ENCODE results near the gene FCHO2.
"Not testable (repeated sequence)": the region's sequence is repeated elsewhere in the genome, so short reads cannot be mapped to it uniquely, and the experiment has no call there.

FCHO2 gene

GRCh38 chr5:72956324-72957140 is 691 bp downstream of the FCHO2 start:
- FAIRE-seq: peak; percentile 27

GRCh38 chr5:72957337-72957736 is 1.5 kb downstream of the FCHO2 start:
- FAIRE-seq: no peak

GRCh38 chr5:72959257-72959656 is 3.4 kb downstream of the FCHO2 start:
- FAIRE-seq: no peak

- not testable (repeated sequence) for FAIRE-seq
Observed at GRCh38 chr5:72974481-72974880, 18.6 kb downstream of the FCHO2 start.

- FAIRE-seq: not testable (repeated sequence)
Observed at GRCh38 chr5:72976810-72977209, 21.0 kb downstream of the FCHO2 start.

- peak; percentile 3 for FAIRE-seq
Observed at GRCh38 chr5:72985719-72986118, 29.9 kb downstream of the FCHO2 start.

- FAIRE-seq: no peak
Observed at GRCh38 chr5:72988769-72989168, 32.9 kb downstream of the FCHO2 start.

GRCh38 chr5:72991394-72991793 is 35.6 kb downstream of the FCHO2 start:
- FAIRE-seq: no peak

- no peak for FAIRE-seq
Observed at GRCh38 chr5:72994578-72994977, 38.7 kb downstream of the FCHO2 start.

- no peak for FAIRE-seq
Observed at GRCh38 chr5:72996632-72997031, 40.8 kb downstream of the FCHO2 start.

GRCh38 chr5:72999916-73000315 is 44.1 kb downstream of the FCHO2 start:
- FAIRE-seq: no peak

- no peak for FAIRE-seq
Observed at GRCh38 chr5:73005886-73006285, 50.0 kb downstream of the FCHO2 start.

- no peak for FAIRE-seq
Observed at GRCh38 chr5:73007051-73007450, 51.2 kb downstream of the FCHO2 start.

- FAIRE-seq: no peak
Observed at GRCh38 chr5:73008831-73009230, 53.0 kb downstream of the FCHO2 start.

GRCh38 chr5:73011612-73012011 is 55.8 kb downstream of the FCHO2 start:
- not testable (repeated sequence) for FAIRE-seq

- no peak for FAIRE-seq
Observed at GRCh38 chr5:73018892-73019291, 63.1 kb downstream of the FCHO2 start.

- no peak for FAIRE-seq
Observed at GRCh38 chr5:73019766-73020165, 63.9 kb downstream of the FCHO2 start.

- no peak for FAIRE-seq
Observed at GRCh38 chr5:73022471-73023169, 66.8 kb downstream of the FCHO2 start.

- not testable (repeated sequence) for FAIRE-seq
Observed at GRCh38 chr5:73024946-73025544, 69.2 kb downstream of the FCHO2 start.

GRCh38 chr5:73027361-73027760 is 71.5 kb downstream of the FCHO2 start:
- peak; percentile 81 for FAIRE-seq

GRCh38 chr5:73027816-73028215 is 72.0 kb downstream of the FCHO2 start:
- no peak for FAIRE-seq

- no peak for FAIRE-seq
Observed at GRCh38 chr5:73028991-73029595, 73.3 kb downstream of the FCHO2 start.

GRCh38 chr5:73030531-73030930 is 74.7 kb downstream of the FCHO2 start:
- no peak for FAIRE-seq
